Measurements from ENCODE around the gene NFIL3. TPM values are rescaled to one million over a fixed set of nuclear protein-coding genes. Genes with fewer than 3 reads are reported as not detected.
"Not testable (repeated sequence)": the region's sequence is repeated elsewhere in the genome, so short reads cannot be mapped to it uniquely, and the experiment has no call there.

Gene NFIL3
- total RNA-seq, 2 experiments from 2014 or later: 6.2 to 11.9 TPM

DNA sequence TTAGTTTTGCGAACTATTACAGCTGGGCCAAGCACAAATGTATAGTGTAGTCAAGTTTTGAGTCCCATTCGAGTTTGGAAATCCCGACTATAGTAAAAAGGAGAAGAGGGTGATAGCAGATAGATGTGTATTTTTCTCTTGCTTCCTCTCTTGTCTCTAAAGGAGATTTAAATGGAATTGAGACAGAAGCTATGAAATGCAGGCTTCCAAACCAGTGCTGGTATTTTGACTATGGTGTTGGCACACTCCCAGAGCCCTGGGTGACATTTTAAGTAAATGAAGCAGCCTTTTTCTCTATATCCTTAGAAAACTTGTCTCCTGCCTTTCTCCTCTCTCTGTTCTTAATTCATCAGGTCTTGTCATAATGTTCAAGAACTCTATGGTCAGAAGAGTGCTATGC is 44.2 kb downstream of the NFIL3 start:
- DNase-seq (ENCODE audit: low spot score): no peak
- H3K27ac ChIP-seq (ENCODE audit: low read depth, low read length, poor library complexity, severe bottlenecking): no peak overlapping the region
- no peaks in the 10 kb centered on the region for H3K36me3 ChIP-seq (ENCODE audit: insufficient read depth, low read length)
- H2AFZ ChIP-seq (ENCODE audit: low read length): no peak overlapping the region
- ChIA-PET CTCF (ENCODE audit: unreplicated experiment) (no interaction called here), POLR2A (no interaction called here)
- intact Hi-C loops (cut with micrococcal nuclease; ENCODE audit: unreplicated experiment): no loop called here
- H3K9me3 ChIP-seq (ENCODE audit: low read length): no peaks in the 10 kb centered on the region; the same call in 1 of the 2 replicates
- TF ChIP-seq, protein P1, sequence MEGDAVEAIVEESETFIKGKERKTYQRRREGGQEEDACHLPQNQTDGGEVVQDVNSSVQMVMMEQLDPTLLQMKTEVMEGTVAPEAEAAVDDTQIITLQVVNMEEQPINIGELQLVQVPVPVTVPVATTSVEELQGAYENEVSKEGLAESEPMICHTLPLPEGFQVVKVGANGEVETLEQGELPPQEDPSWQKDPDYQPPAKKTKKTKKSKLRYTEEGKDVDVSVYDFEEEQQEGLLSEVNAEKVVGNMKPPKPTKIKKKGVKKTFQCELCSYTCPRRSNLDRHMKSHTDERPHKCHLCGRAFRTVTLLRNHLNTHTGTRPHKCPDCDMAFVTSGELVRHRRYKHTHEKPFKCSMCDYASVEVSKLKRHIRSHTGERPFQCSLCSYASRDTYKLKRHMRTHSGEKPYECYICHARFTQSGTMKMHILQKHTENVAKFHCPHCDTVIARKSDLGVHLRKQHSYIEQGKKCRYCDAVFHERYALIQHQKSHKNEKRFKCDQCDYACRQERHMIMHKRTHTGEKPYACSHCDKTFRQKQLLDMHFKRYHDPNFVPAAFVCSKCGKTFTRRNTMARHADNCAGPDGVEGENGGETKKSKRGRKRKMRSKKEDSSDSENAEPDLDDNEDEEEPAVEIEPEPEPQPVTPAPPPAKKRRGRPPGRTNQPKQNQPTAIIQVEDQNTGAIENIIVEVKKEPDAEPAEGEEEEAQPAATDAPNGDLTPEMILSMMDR (conservative IDR thresholded peaks at IDR 0.05; ENCODE audit: low read length): no peak
- TF ChIP-seq EZH2phosphoT487 (IDR thresholded peaks at IDR 0.05; ENCODE audit: borderline replicate concordance, low read depth, low read length): no peak
- BruUV-seq (replicated peaks): no TSS peak
- no peak overlapping the region for H3K4me2 ChIP-seq (ENCODE audit: low read length)
- no peaks in the 10 kb centered on the region for H3K4me1 ChIP-seq (ENCODE audit: insufficient read depth, low read length, poor library complexity, severe bottlenecking)
- no peaks in the 10 kb centered on the region for H3K79me2 ChIP-seq (ENCODE audit: insufficient read depth, low read depth, low read length)
- no peaks in the 10 kb centered on the region for H4K20me1 ChIP-seq (ENCODE audit: insufficient read depth, low read length)
- no peak overlapping the region for H3K4me3 ChIP-seq (ENCODE audit: low read depth, low read length, poor library complexity, severe bottlenecking)
- H3K9me2 ChIP-seq (ENCODE audit: insufficient read depth, low read length): no peaks in the 10 kb centered on the region

DNA sequence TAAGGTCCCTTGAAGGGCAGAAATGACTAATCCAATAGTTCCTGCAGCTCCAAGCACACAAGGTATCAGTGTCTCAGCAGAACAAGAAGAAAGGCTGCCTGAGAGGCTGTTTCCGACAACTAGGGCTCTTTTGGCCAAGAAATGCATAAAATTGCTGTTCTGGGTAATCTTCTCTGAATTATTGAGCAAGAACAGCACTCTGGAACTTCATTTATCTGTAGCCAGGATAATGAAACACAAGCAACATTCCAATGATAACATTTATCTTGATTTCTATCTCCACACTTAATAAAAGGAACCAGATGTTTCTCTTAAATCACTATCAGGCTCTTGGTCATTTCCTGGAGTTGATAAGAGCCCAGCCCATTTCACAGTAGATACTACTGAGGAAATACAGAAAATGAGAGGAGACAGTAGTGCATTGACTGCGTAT is 44.9 kb downstream of the NFIL3 start:
- intact Hi-C loops (cut with micrococcal nuclease; ENCODE audit: unreplicated experiment): no loop called here
- no peaks in the 10 kb centered on the region for H3K79me2 ChIP-seq (ENCODE audit: insufficient read depth, low read depth, low read length)
- no peaks in the 10 kb centered on the region for H4K20me1 ChIP-seq (ENCODE audit: insufficient read depth, low read length)
- no peaks in the 10 kb centered on the region for H3K4me1 ChIP-seq (ENCODE audit: insufficient read depth, low read length, poor library complexity, severe bottlenecking)
- no peak overlapping the region for H2AFZ ChIP-seq (ENCODE audit: low read length)
- no peak overlapping the region for H3K4me2 ChIP-seq (ENCODE audit: low read length)
- H3K36me3 ChIP-seq (ENCODE audit: insufficient read depth, low read length): no peaks in the 10 kb centered on the region
- POLR2A ChIA-PET: interaction anchor here (1.2 kb wide), 2 partner anchors 11 to 102 kb away, joined by 3 to 4 read pairs; no protein-coding TSS in a partner anchor
- TF ChIP-seq, protein P1 (conservative IDR thresholded peaks at IDR 0.05; ENCODE audit: low read length): no peak
- TF ChIP-seq EZH2phosphoT487 (IDR thresholded peaks at IDR 0.05; ENCODE audit: borderline replicate concordance, low read depth, low read length): no peak
- no peak overlapping the region for H3K4me3 ChIP-seq (ENCODE audit: low read depth, low read length, poor library complexity, severe bottlenecking)
- H3K9me2 ChIP-seq (ENCODE audit: insufficient read depth, low read length): no peaks in the 10 kb centered on the region
- H3K9me3 ChIP-seq (ENCODE audit: low read length): no peaks in the 10 kb centered on the region; the same call in 1 of the 2 replicates
- BruUV-seq (replicated peaks): no TSS peak
- CTCF ChIA-PET (ENCODE audit: unreplicated experiment): no interaction called here
- H3K27ac ChIP-seq (ENCODE audit: low read depth, low read length, poor library complexity, severe bottlenecking): no peak overlapping the region
- DNase-seq (ENCODE audit: low spot score): no peak

DNA sequence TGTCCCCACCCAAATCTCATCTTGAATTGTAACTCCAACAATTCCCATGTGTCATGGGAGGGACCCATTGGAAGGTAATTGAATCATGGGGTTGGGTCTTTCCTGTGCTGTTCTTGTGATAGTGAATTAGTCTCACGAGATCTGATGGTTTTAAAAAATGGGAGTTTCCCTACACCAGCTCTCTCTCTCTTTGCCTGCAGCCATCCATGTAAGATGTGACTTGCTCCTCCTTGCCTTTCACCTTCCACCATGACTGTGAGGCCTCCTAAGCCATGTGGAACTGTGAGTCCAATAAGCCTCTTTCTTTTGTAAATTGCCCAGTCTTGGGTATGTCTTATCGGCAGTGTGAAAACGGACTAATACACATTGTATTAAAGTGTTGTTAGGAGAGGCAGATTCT is 45.6 kb downstream of the NFIL3 start:
- H3K9me3 ChIP-seq (ENCODE audit: low read length); H4K20me1 ChIP-seq (ENCODE audit: insufficient read depth, low read length); H3K79me2 ChIP-seq (ENCODE audit: insufficient read depth, low read depth, low read length); H3K4me1 ChIP-seq (ENCODE audit: insufficient read depth, low read length, poor library complexity, severe bottlenecking); CTCF ChIA-PET (ENCODE audit: unreplicated experiment); DNase-seq (ENCODE audit: low spot score); H3K27ac ChIP-seq (ENCODE audit: low read depth, low read length, poor library complexity, severe bottlenecking); H3K36me3 ChIP-seq (ENCODE audit: insufficient read depth, low read length); H3K4me3 ChIP-seq (ENCODE audit: low read depth, low read length, poor library complexity, severe bottlenecking); H2AFZ ChIP-seq (ENCODE audit: low read length); H3K9me2 ChIP-seq (ENCODE audit: insufficient read depth, low read length); H3K4me2 ChIP-seq (ENCODE audit: low read length); intact Hi-C loops (cut with micrococcal nuclease; ENCODE audit: unreplicated experiment); BruUV-seq (replicated peaks): not testable (repeated sequence)
- POLR2A ChIA-PET: interaction anchor here (1.2 kb wide), 2 partner anchors 10 to 101 kb away, joined by 3 to 4 read pairs; no protein-coding TSS in a partner anchor
